GM21825 (cell line): ENCODE measurements around the gene UST.
"Not testable (repeated sequence)": the region's sequence is repeated elsewhere in the genome, so short reads cannot be mapped to it uniquely, and the experiment has no call there.

Experiments used
- ATAC-seq: cut with Tn5 transposase; IDR thresholded peaks from one replicate; pipeline ENCODE4 v1.9.1; 2021; ENCODE audit warnings: mild to moderate bottlenecking, moderate library complexity; ENCODE audit not compliant: unreplicated experiment

Gene UST

DNA sequence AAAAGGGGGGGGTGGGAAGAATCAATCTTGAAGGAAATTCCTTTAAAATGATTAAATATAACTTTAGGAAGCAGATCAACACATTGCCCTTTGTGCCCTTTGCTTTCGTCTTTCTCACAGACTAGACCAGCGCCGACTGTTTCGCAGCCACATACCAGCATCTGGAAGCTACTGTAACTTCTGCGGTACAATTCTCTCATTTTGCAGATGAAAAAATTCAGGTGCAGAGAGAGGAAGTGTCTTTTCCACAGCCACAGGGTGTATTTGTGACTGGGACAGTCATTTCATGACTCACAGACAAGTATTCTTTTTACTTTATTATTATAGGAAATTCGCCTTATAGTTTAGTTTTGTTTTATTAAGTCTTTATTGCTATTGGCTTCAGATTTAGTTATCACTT, 84.2 kb downstream of the UST start:
- ATAC-seq, result no peak

DNA sequence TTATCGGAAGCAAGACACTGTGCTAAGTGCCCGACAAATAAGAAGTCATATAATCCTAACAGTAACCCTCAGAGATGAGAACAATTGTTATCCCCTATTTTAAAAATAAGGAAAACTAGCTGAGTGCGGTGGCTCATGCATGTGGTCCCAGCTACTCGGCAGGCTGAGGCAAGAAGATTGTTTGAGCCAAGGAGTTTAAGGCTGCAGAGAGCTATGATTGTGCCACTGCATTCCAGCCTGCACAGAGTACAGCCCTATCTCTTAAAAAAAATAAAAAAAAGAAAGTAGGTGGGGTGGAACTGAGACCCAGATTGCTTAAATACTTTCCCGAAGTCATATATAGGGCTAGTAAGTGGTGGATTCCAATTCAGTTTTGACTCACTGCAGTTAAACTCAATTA, 84.7 kb downstream of the UST start:
- no peak for ATAC-seq

DNA sequence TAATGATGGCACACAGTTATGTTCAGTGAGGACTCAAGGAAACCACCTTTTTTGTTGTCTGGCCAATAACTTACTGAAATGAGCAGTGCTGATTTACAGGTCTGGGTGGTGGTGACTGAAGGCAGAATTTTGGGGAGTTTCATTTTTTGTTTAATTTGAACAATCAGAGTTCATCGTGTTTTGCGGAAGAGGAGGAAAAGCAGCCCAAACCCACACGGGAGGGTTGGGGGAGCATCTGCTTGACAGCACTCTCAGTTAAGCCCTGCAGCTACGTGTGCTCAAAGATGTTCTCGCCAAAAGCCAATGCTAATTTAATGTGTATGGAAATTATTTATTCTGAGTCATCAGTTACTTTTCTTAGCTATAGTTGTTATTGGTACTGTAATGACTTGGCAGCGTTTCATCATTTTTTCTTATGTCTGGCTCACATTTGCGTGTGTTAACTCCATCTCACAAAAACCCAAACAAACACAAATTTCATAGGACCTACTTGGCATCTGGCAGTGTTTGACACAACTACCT, 89.2 kb downstream of the UST start:
- no peak for ATAC-seq

DNA sequence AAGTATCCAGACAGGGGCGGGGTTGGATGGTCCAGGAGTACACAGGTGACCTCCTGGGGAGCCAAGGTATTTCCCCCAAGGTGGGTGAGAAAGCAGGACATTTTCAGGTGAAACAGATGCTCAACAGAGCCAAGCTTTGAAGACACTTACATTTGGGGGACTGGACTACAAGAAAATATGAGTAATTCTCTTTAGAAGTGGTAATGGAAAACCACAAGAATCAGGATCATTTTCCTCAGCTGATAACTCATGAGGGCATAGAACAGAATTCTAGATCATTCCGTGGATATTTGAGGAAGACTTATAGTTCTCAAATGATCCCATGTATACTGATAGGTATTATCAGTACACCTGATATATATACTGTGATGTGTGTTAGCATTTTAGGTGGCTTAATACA, 89.9 kb downstream of the UST start:
- no peak for ATAC-seq

DNA sequence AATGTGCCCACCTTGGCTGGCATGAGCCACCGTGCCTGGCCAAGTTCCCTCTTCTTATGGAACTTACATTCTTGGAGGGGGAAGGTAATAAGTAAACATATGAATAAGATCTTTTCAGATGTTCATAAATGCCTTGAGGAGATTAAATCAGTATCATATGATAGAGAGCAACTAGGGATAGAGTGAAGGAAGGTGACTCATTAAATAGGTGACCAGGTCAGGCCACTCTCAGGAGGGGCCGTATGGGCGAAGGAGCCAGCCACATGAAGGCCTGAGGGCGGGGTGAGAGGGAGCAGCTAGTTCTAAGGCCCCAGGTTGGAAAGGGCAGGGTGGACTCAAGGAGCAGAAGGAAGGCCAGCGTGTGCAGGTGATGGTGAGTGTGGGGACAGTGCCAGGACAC, 91.1 kb downstream of the UST start:
- no peak for ATAC-seq

DNA sequence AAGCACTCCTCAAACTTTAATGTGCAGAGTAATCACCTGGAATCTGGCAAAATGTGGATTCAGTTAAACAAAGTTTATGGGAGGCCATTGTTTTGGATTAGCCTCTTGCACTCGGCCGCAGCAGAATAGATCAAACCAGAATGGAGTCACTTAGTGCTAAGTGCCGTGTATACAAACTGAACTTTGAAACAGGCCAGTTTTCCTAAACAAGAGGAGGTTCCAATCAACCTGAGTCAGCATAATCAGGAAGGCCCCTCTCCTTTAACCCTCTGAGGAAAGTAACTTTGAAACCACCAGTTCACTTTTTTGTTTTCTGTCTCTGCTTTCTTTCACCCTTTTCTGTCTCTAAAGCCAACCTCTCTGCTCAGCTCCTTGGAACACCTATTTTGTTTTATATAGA, 92.2 kb downstream of the UST start:
- no peak for ATAC-seq

DNA sequence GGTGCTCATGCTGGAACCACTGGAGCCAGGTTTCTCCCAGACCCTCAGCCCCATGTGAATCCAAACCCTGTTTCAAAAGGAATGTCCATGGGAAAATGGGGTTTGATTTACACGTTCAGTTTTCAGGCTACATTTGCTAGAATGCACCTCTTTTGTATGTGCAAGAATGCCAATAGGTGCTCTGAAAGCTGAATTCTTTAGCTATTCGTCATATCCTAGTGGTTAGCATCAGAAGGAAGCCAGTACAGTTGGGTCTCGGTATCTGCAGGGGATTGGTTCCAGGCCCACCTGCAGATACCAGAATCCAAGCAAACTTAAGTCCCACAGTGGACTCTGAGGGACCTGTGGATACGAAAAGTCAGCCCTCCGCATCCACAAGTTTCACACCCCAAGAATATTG, 93.4 kb downstream of the UST start:
- ATAC-seq, result no peak

DNA sequence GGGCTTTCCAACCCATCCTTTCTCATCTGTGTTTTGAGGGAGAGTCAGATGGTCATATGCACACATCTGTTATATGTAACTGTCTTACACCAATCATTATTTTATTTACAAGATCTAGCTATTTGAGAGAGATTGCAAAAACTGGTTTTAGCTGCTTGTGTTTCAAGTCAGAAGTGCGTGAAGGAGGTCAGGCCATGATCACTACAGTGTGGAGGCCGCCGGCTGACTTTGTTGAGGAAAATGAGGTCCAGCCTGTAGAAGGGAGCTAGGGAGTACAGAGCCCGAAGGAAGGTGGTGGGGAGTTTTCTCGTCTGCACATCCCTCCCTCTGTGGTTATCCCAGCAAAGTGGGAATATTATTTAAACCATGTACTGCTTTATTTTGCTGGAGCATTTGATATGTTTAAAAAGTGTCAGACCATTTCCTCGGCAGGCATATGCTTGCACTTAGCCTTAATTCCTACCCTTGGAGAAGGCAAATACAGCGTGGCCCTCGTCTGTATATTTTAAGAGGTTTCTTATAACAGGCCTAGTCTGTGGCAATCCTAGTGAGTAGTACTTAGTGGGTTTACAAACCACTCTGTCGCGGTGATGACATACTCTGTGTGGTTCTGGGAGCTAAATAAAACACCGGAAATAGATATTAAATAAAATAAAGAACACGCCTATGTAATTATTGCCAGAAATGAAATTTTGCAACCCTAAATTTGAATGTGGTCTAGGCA, 95.6 kb downstream of the UST start:
- no peak for ATAC-seq

DNA sequence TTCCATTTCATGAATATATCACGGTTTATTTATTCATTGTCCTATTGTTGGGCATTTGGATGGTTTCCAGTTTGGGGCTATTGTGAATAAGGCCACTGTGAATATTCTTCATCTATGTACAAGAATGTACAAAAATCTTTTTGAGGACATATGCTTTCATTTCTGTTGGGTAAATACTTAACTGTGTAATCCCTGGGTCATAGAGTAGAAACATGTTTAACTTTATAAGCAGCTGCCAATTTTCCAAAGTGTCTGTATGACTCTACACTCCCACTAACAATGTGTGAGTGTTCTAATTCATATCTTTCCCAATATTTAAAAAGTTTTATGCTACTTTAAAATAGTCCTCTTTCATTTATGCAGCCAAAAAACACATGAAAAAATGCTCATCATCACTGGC, 98.6 kb downstream of the UST start:
- no peak for ATAC-seq

DNA sequence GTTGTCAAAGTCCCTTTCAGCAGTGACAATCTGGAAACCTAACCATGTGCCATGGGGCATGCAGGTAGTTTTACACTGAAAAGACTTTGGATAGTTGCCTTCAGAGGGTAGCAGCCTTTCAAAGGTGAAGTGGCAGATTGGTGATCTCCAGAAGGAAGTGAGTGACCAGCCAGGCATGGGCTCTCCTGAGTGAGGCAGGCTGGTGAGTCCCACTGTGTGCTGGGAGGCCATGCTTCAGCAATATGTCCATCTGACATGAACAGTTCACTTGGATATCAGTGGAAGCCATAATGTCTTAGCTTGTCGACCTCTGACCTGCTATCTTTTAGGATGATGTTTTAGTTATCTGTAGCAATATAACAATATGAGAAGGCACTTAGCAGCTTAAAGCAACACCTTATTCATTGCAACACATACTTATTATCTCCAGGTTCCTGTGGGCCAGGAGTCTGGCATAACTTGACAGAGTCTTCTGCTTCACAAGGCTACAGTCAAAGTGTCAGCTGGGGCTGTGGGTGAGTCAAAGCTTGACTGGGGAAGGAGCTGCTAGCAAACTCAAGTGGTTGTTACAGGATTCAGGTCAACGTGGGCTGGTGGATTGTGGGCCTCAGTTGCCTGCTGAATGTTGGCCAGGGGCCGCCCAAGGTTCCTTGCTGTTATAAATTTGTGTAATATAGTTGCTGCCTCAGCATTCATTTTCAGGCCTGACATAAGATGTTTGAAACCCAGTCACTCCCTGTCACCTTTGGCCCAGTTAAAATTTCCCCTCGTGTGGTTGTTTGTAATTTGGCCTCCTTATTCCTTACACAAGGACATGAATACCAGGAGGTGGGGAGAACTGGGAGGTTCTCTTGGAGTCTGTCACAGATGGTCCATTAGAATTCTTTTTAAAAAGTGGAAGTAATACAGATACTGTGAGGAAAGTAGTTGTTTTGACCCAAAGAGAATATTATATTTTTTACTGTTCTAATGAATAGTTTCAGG, 100.2 kb downstream of the UST start:
- no peak for ATAC-seq

DNA sequence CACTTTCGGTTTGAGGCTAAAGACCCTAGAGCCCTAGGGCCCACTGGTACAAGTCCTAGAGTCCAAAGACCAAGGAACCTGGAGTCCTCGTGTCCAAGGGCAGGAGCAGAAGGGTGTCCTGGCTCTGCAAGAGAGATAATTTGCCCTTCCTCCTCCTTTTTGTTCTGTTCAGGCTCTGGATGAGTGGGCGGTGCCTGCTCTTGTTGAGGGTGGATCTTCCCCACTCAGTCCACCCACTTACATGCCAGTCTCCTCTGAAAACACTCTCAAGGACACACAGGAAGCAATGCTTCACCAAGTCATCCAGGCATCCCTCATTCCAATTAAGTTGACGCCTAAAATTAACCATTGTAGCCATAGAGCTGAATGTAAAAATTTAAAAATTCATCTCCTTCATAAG, 102.1 kb downstream of the UST start:
- no peak for ATAC-seq

DNA sequence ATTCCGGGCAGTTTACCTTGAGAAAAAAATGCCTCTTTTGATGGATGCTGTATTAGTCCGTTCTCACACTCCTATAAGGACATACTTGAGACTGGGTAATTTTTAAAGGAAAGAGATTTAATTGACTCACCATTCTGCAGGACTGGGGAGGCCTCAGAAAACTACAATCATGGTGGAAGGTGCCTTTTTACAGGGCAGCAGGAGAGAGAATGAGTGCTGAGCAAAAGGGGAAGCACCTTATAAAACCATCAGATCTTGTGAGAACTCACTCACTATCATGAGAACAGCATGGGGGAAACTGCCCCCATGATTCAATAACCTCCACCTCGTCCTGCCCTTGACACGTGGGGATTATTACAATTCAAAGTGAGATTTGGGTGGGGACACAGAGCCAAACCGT, 102.6 kb downstream of the UST start:
- ATAC-seq, result not testable (repeated sequence)

DNA sequence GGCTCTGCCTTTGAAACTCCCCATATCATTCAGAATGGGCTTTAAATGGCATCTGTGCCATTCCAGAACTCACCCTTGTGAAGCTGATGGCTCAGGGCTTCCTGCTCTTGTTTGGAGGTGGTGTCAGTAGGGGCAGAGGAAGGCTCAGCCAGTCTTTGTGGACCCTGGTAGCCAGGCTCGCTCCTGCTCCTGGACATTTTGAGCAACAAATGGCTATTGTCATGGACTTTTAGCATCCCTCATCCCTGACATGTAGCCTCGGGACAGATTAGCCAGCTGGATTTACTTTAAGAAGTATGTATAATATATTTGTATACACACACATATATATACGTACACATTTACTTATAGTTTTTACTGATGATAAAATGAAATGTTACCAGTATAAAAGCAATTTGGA, 104.1 kb downstream of the UST start:
- ATAC-seq, result no peak

DNA sequence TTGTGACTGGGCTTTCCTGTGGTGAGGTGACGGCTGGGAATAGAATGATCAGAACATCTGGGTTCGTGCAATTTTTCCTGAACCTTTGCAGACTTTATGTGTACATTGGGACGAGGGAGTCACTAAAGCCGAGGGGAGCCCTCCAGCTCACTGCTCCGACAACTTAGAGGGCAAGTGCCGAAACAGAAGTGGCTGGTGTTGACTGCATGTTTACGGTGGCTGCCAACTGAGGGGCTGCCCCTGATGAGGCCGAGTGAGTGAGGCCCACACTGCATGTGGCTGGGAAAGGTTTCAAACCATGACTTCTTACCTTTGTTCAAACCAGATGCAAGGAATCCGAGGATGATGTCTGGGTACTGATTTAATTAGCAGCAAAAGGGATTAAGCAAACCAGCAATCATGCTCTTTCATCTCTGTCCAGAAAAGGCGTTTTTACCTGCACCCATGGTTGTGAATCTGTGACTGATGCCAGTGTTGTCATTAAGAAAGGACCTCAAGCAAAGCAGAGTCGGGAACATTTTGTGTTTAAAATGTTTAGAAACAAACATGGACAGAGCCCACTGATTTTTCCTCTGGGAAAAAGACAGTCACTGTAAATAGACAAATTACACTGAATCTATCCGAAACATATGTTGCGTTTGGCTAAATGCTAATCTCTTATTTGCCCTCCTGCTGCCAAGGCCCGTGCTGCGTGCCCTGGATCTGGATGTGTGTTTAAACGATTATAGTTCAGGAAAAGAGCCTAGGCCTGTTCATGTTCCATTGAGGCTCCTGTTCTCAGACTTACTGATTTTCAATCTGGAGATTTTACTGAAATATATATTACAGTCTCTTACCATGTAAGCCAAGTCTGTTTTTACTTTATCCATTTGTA, 105.1 kb downstream of the UST start:
- no peak for ATAC-seq

DNA sequence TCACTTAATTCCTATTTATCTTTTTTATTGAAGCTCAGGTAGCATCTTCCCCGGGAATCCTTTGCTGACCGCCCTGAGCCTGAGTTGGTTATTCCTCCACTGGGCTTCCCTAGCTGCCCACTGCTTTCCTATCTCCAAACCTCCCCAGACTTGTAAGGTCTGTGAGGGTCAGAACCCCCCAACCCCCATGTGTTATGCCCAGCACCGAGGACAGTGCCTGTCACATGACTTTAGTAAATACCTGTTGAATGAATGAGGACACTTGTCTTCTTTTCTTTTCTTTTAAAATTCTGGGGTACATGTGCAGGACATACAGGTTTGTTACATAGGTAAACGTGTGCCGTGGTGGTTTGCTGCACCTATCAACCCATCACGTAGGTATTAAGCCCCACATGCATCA, 105.9 kb downstream of the UST start:
- ATAC-seq, result no peak

DNA sequence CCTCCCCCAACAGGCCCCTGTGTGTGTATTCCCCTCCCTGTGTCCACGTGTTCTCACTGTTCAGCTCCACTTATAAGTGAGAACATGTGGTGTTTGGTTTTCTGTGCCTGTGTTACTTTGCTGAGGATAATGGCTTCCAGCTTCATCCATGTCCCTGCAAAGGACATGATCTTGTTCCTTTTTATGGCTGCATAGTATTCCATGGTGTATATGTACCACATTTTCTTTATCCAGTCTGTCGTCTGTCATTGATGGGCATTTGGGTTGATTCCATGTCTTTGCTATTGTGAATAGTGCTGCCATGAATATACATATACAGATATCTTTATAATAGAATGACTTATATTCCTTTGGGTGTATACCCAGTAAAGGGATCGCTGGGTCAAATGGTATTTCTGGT, 106.3 kb downstream of the UST start:
- ATAC-seq, result not testable (repeated sequence)

DNA sequence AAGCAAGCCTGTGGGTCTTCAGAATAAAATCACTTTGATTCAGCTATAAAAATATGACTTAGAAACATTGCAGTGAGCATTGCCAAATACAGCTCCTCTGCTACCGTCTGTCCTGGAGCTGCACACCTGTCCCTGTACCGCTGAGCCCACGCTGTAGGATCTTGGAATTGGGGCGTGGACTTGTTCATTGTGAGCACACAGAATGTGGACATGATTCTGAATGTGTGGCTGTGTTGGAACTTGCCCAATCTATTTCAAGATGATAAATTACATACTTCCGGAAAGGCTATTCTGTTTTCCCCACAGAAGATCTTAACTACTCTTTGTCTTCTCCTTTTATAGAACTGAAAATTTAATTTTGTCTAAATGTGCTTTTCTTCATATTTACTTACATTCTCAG, 107.3 kb downstream of the UST start:
- ATAC-seq, result no peak

DNA sequence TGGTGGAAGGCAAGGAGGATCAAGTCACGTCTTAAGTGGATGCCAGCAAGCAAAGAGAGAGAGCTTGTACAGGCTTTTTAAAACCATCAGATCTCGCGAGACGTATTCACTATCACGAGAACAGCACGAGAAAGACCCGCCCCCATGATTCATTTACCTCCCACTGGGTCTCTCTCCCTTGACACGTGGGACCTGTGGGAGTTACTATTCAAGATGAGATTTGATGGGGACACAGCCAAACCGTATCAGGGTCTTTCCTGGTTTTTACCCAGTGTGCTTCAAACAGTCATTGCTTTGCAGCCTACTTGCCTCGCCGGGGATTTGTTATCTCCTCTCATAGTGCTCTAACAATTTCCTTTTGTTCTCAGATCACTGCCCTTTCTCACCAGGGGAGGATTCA, 108.2 kb downstream of the UST start:
- ATAC-seq, result no peak

DNA sequence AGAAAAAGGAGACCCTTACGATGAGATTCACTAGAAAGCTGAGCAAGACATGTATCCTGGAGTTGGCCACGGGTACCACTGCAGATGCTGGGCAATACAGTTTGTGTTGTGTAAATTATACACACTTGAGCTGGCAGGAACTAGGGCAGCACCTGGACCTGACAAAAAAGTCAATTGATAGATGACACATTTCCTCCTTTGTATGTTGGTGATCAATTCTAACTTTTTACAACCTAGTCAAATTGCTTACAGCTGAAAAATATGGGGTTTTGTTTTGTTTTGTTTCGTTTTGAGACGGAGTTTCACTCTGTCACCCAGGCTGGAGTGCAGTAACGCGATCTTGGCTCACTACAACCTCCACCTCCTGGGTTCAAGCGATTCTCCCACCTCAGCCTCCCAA, 108.9 kb downstream of the UST start:
- no peak for ATAC-seq

DNA sequence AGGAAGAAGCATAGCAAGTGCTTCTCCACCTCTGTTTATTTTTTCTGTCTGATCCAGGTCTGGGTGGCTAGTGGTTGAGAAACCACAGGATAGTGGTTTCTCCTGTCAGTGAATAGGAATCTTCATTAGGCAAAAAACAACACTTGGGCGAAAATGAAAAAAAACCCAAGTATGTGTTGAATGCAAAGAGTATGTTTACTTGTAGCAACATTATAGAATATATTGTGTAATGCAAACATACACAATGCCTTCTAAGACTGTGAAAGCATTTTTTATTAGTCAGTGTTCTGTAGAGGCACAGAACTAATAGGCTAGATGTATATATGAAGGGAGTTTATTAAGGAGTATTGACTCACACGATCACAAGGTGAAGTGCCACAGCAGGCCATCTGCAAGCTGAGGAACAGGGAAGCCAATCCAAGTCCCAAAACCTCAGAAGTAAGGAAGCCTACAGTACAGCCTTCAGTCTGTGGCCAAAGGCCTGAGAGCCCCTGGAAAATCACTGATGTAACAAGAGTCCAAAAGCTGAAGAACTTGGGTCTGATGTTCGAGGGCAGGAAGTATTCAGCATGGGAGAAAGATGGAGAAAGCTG, 111.1 kb downstream of the UST start:
- no peak for ATAC-seq

DNA sequence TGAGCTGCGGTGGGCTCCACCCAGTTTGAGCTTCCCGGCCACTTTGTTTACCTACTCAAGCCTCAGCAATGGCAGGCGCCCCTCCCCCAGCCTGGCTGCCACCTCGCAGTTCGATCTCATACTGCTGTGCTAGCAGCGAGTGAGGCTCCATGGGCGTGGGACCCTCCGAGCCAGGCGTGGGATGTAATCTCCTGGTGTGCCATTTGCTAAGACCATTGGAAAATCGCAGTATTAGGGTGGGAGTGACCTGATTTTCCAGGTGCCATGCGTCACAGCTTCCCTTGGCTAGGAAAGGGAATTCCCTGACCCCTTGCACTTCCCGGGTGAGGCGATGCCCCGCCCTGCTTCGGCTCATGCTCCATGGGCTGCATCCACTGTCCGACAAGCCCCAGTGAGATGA, 117.3 kb downstream of the UST start:
- not testable (repeated sequence) for ATAC-seq
